GM12873 (cell line): ENCODE results near the gene POLR1G.

Experiments used
- TF ChIP-seq, protein P1 (sequence below): IDR thresholded peaks from 2 replicates; pipeline ENCODE4 v1.5.1; 2012; ENCODE audit warnings: low read depth, mild to moderate bottlenecking, moderate library complexity, low read length, control low read depth; ENCODE audit not compliant: insufficient read depth; ENCODE audit errors: missing control alignments

Gene POLR1G

DNA sequence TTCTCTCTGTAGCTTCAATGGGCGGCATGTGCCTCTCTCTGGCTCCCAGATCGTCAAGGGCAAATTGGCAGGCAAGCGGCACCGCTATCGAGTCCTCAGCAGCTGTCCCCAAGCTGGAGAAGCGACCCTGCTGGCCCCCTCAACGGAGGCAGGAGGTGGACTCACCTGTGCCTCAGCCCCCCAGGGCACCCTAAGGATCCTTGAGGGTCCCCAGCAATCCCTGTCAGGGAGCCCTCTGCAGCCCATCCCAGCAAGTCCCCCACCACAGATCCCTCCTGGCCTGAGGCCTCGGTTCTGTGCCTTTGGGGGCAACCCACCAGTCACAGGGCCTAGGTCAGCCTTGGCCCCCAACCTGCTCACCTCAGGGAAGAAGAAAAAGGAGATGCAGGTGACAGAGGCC lies 1.7 kb downstream of the POLR1G start:
- TF ChIP-seq, protein P1, sequence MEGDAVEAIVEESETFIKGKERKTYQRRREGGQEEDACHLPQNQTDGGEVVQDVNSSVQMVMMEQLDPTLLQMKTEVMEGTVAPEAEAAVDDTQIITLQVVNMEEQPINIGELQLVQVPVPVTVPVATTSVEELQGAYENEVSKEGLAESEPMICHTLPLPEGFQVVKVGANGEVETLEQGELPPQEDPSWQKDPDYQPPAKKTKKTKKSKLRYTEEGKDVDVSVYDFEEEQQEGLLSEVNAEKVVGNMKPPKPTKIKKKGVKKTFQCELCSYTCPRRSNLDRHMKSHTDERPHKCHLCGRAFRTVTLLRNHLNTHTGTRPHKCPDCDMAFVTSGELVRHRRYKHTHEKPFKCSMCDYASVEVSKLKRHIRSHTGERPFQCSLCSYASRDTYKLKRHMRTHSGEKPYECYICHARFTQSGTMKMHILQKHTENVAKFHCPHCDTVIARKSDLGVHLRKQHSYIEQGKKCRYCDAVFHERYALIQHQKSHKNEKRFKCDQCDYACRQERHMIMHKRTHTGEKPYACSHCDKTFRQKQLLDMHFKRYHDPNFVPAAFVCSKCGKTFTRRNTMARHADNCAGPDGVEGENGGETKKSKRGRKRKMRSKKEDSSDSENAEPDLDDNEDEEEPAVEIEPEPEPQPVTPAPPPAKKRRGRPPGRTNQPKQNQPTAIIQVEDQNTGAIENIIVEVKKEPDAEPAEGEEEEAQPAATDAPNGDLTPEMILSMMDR = no peak

DNA sequence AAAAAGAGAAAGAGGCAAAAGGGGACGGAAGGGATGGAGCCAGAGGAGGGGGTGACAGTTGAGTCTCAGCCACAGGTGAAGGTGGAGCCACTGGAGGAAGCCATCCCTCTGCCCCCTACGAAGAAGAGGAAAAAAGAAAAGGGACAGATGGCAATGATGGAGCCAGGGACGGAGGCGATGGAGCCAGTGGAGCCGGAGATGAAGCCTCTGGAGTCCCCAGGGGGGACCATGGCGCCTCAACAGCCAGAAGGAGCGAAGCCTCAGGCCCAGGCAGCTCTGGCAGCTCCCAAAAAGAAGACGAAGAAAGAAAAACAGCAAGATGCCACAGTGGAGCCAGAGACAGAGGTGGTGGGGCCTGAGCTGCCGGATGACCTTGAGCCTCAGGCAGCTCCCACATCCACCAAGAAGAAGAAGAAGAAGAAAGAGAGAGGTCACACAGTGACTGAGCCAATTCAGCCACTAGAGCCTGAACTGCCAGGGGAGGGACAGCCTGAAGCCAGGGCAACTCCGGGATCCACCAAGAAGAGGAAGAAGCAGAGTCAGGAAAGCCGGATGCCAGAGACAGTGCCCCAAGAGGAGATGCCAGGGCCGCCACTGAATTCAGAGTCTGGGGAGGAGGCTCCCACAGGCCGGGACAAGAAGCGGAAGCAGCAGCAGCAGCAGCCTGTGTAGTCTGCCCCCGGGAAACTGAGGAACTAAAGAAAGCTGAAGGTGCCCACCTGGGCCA lies 2.5 kb downstream of the POLR1G start:
- TF ChIP-seq, protein P1 = no peak

DNA sequence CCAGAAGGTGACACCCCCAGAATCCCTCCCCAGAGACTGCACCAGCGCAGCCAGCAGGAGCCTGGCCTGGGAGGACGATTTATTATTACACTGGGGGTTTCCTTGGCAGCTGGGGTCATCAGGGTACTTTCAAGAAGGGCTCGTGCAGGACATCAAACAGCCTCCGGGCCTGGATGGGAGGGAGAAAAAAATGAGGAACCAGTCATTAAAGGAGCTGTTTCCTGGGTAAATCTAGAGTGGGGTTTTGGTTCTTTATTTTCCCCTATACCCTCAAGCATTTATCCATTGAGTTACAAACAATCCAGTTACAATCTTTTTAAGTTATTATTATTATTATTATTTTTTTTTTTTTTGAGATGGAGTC lies 3.1 kb downstream of the POLR1G start:
- TF ChIP-seq, protein P1 = no peak

DNA sequence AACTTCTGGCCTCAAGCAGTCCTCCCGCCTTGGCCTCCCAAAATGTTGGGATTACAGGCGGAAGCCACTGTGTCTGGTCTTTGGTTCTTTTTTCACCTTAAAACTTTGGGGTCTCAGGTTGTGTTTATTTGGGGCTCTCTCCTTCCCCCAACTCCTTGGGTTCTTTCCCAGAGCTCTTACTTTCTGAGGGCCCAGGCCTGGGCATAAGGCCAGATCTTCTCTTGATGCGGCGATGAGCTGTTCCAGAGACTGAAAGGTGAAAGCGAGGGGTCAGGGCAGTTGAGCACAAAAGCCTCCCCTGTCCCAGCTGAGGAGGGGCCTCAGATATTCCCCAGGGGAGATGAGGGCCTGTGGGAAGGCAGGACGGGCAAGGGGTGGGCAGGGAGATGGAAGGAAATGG lies 7.1 kb downstream of the POLR1G start:
- TF ChIP-seq, protein P1 = no peak

DNA sequence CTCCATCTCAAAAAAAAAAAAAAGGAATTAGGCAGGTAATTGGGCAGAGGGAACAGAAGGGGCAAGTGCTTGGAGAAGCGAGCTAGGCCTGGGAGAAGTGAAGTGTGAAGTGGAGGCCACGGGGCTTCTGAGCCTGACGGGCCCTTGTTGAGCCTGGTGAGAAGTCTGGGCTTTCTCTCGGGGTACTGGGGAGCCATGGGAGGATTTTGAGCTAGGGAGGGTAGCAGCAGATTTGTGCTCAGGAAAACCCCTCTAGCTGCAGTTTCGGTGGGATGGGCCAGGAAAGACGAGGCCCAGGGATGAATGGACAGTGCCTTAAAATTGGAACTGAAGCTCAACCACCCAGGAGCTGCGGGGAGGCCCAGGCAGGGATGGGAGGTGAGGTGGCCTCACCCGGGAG lies 8.0 kb downstream of the POLR1G start:
- TF ChIP-seq, protein P1 = no peak

DNA sequence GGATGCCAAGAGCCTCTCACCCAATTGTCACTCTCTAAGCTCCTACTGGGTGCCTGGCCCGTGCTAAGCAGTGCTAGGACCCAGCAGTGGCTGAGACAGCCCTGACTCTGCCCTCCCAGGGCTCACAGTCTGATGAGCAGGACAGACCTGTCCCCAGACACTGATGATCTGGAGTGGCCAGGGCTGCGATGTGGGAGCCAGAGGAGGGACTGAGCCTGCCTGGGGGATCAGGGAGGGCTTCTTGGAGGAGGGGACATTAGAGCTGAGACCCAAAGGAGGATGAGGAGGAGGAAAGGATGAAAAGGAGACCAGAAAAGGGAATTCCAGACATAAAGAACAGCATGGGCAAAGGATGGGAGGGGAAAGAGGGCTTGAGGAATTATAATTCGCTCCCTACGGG lies 10.7 kb downstream of the POLR1G start:
- TF ChIP-seq, protein P1 = no peak

DNA sequence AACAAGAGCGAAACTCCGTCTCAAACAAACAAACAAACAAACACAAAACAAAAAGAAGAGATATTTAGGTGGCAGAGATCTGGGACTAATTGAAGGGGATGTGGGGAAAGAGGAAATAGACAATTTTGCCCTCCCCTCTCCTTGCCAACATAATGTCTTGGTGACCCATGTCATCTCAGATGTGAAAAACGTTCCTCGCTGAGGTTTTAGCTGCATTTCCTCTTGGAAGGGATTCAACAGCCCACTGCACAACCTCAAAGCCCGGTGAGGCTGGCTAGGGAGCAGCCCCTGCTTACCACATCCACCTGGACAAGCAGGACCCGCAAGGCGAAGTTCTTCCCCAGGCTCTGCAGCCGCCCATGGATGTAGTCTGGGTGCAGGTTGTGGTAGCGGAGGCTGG lies 12.4 kb downstream of the POLR1G start:
- TF ChIP-seq, protein P1 = no peak

DNA sequence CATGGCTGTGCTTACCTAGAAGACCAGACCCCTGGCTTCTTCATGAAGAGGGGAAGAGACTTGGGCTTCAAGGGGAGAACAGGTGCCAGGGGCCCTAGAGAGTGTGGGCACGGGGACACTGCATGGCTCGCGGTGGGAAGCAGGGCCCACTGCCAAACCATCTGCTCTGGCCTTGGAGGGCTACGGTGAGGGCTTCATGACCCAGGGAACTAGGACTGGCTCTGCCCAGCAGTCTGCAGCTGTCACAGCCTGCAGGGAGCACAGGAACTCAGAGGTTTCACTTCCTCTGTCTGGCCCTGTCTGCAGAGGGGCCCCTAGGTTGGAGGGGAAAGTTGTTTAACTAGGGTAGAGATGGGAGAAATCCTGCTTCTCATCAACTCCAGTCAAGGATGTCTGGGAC lies 13.0 kb downstream of the POLR1G start:
- TF ChIP-seq, protein P1 = no peak
